ENCODE results near the gene TMEM80. TPM values are rescaled to one million over a fixed set of nuclear protein-coding genes. Genes with fewer than 3 reads are reported as not detected.

Gene TMEM80
- total and polyA plus RNA-seq, 2 of the 8 experiments (the other 6 are each of a cell fraction or from before 2014, with no cell fraction given): 8.0 to 16.3 TPM

- no peak overlapping the region for H3K56ac ChIP-seq (replicated peaks; ENCODE audit: insufficient read length, low read depth, low read length)
- H2BK5ac ChIP-seq (ENCODE audit: low read depth, low read length): no peak overlapping the region
- CTCF ChIA-PET (ENCODE audit: partially characterized antibody): interaction anchor here (0.7 to 2.2 kb wide), 13 partner anchors 10 to 108 kb away, joined by 3 to 11 read pairs (median 4); no protein-coding TSS in a partner anchor
- POLR2A ChIA-PET (ENCODE audit: partially characterized antibody): interaction anchor here (0.6 to 4.0 kb wide), 9 partner anchors 8 to 154 kb away, joined by 3 to 19 read pairs (median 4); partner anchors contain the start of gene TALDO1
- H2AK5ac ChIP-seq (ENCODE audit: low read depth, low read length): no peak overlapping the region
- no peaks in the 10 kb centered on the region for H3K9me3 ChIP-seq (ENCODE audit: insufficient read depth in 2 of 2, low read depth in 1 of 2, low read length in 1 of 2)
- peaks cover 0 to 20% (median 10%) of the 10 kb centered on the region in 4 experiments; a peak in 7 of 8 replicates for H3K36me3 ChIP-seq (ENCODE audit: control insufficient read depth in 2 of 4, insufficient read depth in 4 of 4, low read length in 3 of 4)
- no peaks in the 10 kb centered on the region for H3K4me1 ChIP-seq (replicated peaks in 1 of 4; ENCODE audit: control insufficient read depth in 3 of 4, insufficient read depth in 4 of 4, low read length in 3 of 4)
- no peak overlapping the region for H3K9ac ChIP-seq (replicated peaks in 1 of 4; ENCODE audit: extremely low read depth in 1 of 4, low read depth in 3 of 4, low read length in 3 of 4)
- TF ChIP-seq TBP (IDR thresholded peaks at IDR 0.05; ENCODE audit: low read depth, low read length) (no peak), KDM4A (IDR thresholded peaks at IDR 0.05; ENCODE audit: low read depth, low read length, severe bottlenecking) (no peak), RAD21 (IDR thresholded peaks at IDR 0.05 in 1 of 2, conservative IDR thresholded peaks at IDR 0.05 in 1 of 2; ENCODE audit: low read depth in 2 of 2, low read length in 2 of 2) (no peak)
- no peak overlapping the region for H4K91ac ChIP-seq (replicated peaks; ENCODE audit: insufficient read length, low read length)
- H4K5ac ChIP-seq (ENCODE audit: insufficient read length, low read depth, low read length): no peak overlapping the region
- no peak overlapping the region for H3K18ac ChIP-seq (ENCODE audit: extremely low read depth, low read length)
- H3K23ac ChIP-seq (ENCODE audit: insufficient read length): no peak overlapping the region
- H2AFZ ChIP-seq (ENCODE audit: low read length): no peak overlapping the region
- no peak overlapping the region for H2BK120ac ChIP-seq (replicated peaks; ENCODE audit: low read depth, low read length)
- no peak overlapping the region for H2BK20ac ChIP-seq (ENCODE audit: low read length)
- H3K27ac ChIP-seq (ENCODE audit: low read depth, low read length): no peak overlapping the region
- H3K79me1 ChIP-seq (ENCODE audit: low read depth, low read length): no peaks in the 10 kb centered on the region
- no peak overlapping the region for H3K4me2 ChIP-seq (ENCODE audit: insufficient read depth in 1 of 2, low read depth in 2 of 2, low read length in 2 of 2)
- no peaks in the 10 kb centered on the region for H3K27me3 ChIP-seq (replicated peaks in 1 of 4; ENCODE audit: control insufficient read depth in 3 of 4, extremely low read depth in 1 of 4, insufficient read depth in 3 of 4, low read length in 3 of 4)
- no peaks in the 10 kb centered on the region for H4K20me1 ChIP-seq (replicated peaks in 1 of 2; ENCODE audit: control insufficient read depth in 1 of 2, insufficient read depth in 2 of 2, low read length in 2 of 2)
- no peak overlapping the region for H2BK12ac ChIP-seq (ENCODE audit: low read depth, low read length)
- no peak overlapping the region for H4K8ac ChIP-seq (ENCODE audit: extremely low read depth, insufficient read depth, low read length)
- no peak overlapping the region for H3K4me3 ChIP-seq (ENCODE audit: extremely low read depth in 1 of 4, insufficient read depth in 2 of 4, low read depth in 3 of 4, low read length in 4 of 4)
- H3K4ac ChIP-seq (replicated peaks; ENCODE audit: insufficient read length, low read depth, low read length): no peak overlapping the region
- no peaks in the 10 kb centered on the region for H3K23me2 ChIP-seq (ENCODE audit: low read depth, low read length)
- no peak for DNase-seq (ENCODE audit: low read depth in 1 of 2, low spot score in 2 of 2)
- no peak overlapping the region for H3K14ac ChIP-seq (ENCODE audit: insufficient read length)
- H3K79me2 ChIP-seq (ENCODE audit: control insufficient read depth in 1 of 2, insufficient read depth in 2 of 2, low read length in 2 of 2): no peaks in the 10 kb centered on the region
- FAIRE-seq: no peak
- 94% methylated on average over 30 of the region's 30 CpGs; no CpG with 5 or more reads in 1 of the 2 experiments for WGBS, 2 experiments (ENCODE audit: extremely low coverage in 1 of 2, insufficient coverage in 1 of 2, insufficient read length in 1 of 2, insufficient replicate concordance in 2 of 2, low coverage in 1 of 2, low lambda C conversion rate in 2 of 2, missing lambda C conversion rate in 1 of 2)
- H2BK15ac ChIP-seq (ENCODE audit: low read length): no peak overlapping the region
These were observed 40.4 kb upstream of the TMEM80 start for GRCh38 chr11:655036-655726.
